Ovary (tissue), 9 donors: ENCODE measurements around the gene LHFPL4. TPM values are rescaled to one million over a fixed set of nuclear protein-coding genes. Genes with fewer than 3 reads are reported as not detected.

ENCODE experiments used
- DNase-seq, 5 donors: peaks; one replicate each; pipeline ENCODE4 v3.0.0-alpha.2; 2019 to 2020
- H3K27ac ChIP-seq, 2 donors: fragments of 200-600 bp; one replicate each; pipeline versions ENCODE4 v1.5.1 to v1.8.0; 2019 to 2022
- H3K27me3 ChIP-seq: fragments of 200-600 bp; one replicate; pipeline ENCODE4 v1.8.0; 2022
- H3K36me3 ChIP-seq: fragments of 200-600 bp; sonication (generic); one replicate; pipeline ENCODE4 v1.5.1; 2019
- H3K4me1 ChIP-seq: one replicate; pipeline ENCODE4 v1.8.1; 2013; ENCODE audit warnings: mild to moderate bottlenecking, moderate library complexity; ENCODE audit not compliant: insufficient read depth
- H3K4me3 ChIP-seq: fragments of 200-600 bp; sonication (generic); one replicate; pipeline ENCODE4 v1.5.1; 2017
- H3K9me3 ChIP-seq, 2 donors: fragments of 200-600 bp in 1 of 2; sonication (generic) in 1 of 2; one replicate each; pipeline versions ENCODE4 v1.5.1 to v1.8.1; 2013 to 2019; ENCODE audit warnings: mild to moderate bottlenecking in 1 of 2, moderate library complexity in 1 of 2
- EP300 ChIP-seq: sonication (generic); formaldehyde crosslinking; IDR thresholded peaks from one replicate; pipeline ENCODE4 v1.6.1; 2017; ENCODE audit warnings: antibody characterized with exemption
- POLR2A ChIP-seq: fragments of 450-650 bp; IDR thresholded peaks from one replicate; pipeline ENCODE4 v1.6.1; 2017; ENCODE audit warnings: antibody characterized with exemption, mild to moderate bottlenecking, moderate library complexity
- WGBS, 3 donors: extraction: QIAGEN DNeasy Blood & Tissue Kit in 1 of 3; methylation state at CpG; one replicate each; pipeline versions ENCODE4 v1.1.5 to v1.1.7; 2013 to 2017; 5-methylcytosine and 5-hydroxymethylcytosine counted together
- intact Hi-C, 4 donors: fragments of 100-400 bp; cut with DNase I; formaldehyde crosslinking; loops; one replicate each; pipeline versions ENCODE4 v1.11.0 to v1.15.1; 2022 to 2023
- polyA plus RNA-seq, 2 donors: library from polyadenylated mRNA; stranded (reverse); fragments of 200-250 nt in 1 of 2; fragments of 350-450 nt in 1 of 2; fragmentation: Illumina TruSeq in 1 of 2; extraction: RNeasy Lipid Tissue Mini Kit (QIAGEN cat#74804) in 1 of 2; gene quantifications; one replicate each; pipeline ENCODE4 v1.2.3, GENCODE V29; 2013 to 2014
- total RNA-seq, 7 donors: library from RNA; depleted of rRNA in 2 of 7; stranded (reverse); fragments of >200 nt in 2 of 7; fragmentation: NEBNext Ultra II Directional in 3 of 7; extraction: Animal tissue kit (Norgen Biotek cat#: 25700) in 3 of 7; gene quantifications; one replicate each; pipeline versions ENCODE4 v1.1.0 to v1.2.4, GENCODE V29; 2016 to 2023
- TF ChIP-seq, protein P1 (sequence below), 3 donors: fragments of 450-650 bp in 2 of 3; fragments of 200-600 bp in 1 of 3; IDR thresholded peaks; one replicate each; pipeline versions ENCODE4 v1.5.1 to v1.8.0; 2016 to 2022; ENCODE audit warnings: antibody characterized with exemption in 3 of 3, mild to moderate bottlenecking in 1 of 3
- donor health status: DM: no; HTN: no; CAD: no; lungs with moderate emphysema.
- donor health status: DM: no; HTN: no; CAD: no.
- donor health status: Bipolar disorder and iron deficiency.
- donor health status: DM: yes; HTN: yes; CAD: no.
- donor health status: DM: no; HTN: no; CAD: no.
- donor health status: DM: yes; HTN: yes; CAD: no.

Gene LHFPL4
- total and polyA plus RNA-seq, 9 donors: 0.05 to 0.51 TPM; not detected in 7

DNA sequence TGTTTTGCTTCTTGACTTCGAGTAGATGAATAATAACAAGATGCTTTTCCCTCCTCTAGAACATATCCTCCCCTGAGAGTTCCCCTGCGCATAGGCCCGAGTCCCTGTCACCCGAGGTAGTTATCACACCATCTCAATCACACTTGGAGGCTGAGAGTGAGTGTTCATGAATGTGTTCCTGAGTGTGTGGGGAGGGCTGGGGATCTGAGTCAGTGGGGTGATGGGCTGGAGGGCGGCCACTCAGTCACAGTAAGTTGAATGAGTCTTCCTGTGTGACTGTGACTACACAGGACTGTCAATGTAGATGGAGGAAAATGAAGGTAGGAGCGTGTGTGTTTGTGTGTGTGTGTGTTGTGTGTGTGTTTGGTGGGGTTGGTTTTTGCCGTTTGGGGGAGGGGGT is 85.2 kb downstream of the LHFPL4 start:
- no peak overlapping the region for H3K27ac ChIP-seq
- no peaks in the 10 kb centered on the region for H3K9me3 ChIP-seq
- H3K4me3 ChIP-seq: no peak overlapping the region
- H3K36me3 ChIP-seq: no peaks in the 10 kb centered on the region
- intact Hi-C loops: no loop called here
- DNase-seq: no peak
- WGBS, 3 donors: 74 to 84% (median 80%) methylated on average over 7 of the region's 7 CpGs
- no peaks in the 10 kb centered on the region for H3K4me1 ChIP-seq
- no peaks in the 10 kb centered on the region for H3K27me3 ChIP-seq
- TF ChIP-seq, protein P1, sequence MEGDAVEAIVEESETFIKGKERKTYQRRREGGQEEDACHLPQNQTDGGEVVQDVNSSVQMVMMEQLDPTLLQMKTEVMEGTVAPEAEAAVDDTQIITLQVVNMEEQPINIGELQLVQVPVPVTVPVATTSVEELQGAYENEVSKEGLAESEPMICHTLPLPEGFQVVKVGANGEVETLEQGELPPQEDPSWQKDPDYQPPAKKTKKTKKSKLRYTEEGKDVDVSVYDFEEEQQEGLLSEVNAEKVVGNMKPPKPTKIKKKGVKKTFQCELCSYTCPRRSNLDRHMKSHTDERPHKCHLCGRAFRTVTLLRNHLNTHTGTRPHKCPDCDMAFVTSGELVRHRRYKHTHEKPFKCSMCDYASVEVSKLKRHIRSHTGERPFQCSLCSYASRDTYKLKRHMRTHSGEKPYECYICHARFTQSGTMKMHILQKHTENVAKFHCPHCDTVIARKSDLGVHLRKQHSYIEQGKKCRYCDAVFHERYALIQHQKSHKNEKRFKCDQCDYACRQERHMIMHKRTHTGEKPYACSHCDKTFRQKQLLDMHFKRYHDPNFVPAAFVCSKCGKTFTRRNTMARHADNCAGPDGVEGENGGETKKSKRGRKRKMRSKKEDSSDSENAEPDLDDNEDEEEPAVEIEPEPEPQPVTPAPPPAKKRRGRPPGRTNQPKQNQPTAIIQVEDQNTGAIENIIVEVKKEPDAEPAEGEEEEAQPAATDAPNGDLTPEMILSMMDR (IDR thresholded peaks at IDR 0.05): no peak
- TF ChIP-seq POLR2A (no peak), EP300 (no peak)

DNA sequence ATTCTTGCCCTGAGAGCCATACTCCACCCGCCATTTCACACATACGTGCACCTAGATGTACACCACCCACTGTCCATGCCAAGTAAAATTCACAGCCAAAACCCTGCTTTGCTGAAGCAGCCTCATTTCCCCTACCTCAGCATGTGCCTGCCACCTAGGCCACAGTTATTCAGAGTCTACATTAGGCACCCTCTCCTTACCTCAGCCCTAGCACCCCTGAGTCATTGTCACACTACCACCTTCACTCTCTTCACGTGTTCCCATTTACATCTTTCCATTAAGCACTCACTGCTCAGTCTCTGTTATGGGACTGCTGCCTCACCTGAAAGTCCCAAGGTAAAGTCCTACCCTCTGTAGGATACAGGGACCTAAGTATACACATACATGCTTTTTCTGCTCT is 86.2 kb downstream of the LHFPL4 start:
- H3K36me3 ChIP-seq: no peaks in the 10 kb centered on the region
- no peak for DNase-seq

GRCh38 chr3:9455596-9456131 is 98.0 kb downstream of the LHFPL4 start:
- no peaks in the 10 kb centered on the region for H3K36me3 ChIP-seq
- intact Hi-C loops: no loop called here
- H3K4me1 ChIP-seq: no peaks in the 10 kb centered on the region
- DNase-seq: no peak
- H3K27me3 ChIP-seq: no peaks in the 10 kb centered on the region
- 98 to 100% (median 98%) methylated on average over 1 of the region's 1 CpG for WGBS, 3 donors
- no peaks in the 10 kb centered on the region for H3K9me3 ChIP-seq
- H3K27ac ChIP-seq: no peak overlapping the region
- TF ChIP-seq EP300 (no peak), POLR2A (no peak)
- TF ChIP-seq, protein P1 (IDR thresholded peaks at IDR 0.05): no peak
- H3K4me3 ChIP-seq: no peak overlapping the region

More for the DNA sequence above, 86.2 kb downstream of the LHFPL4 start:
- TF ChIP-seq EP300 (no peak), POLR2A (no peak)
- TF ChIP-seq, protein P1 (IDR thresholded peaks at IDR 0.05): no peak
- H3K27ac ChIP-seq: no peak overlapping the region
- no peaks in the 10 kb centered on the region for H3K9me3 ChIP-seq
- intact Hi-C loops: no loop called here
- WGBS, 3 donors: 89 to 92% (median 91%) methylated on average over 3 of the region's 3 CpGs
- H3K4me3 ChIP-seq: no peak overlapping the region
- no peaks in the 10 kb centered on the region for H3K27me3 ChIP-seq
- H3K4me1 ChIP-seq: no peaks in the 10 kb centered on the region

DNA sequence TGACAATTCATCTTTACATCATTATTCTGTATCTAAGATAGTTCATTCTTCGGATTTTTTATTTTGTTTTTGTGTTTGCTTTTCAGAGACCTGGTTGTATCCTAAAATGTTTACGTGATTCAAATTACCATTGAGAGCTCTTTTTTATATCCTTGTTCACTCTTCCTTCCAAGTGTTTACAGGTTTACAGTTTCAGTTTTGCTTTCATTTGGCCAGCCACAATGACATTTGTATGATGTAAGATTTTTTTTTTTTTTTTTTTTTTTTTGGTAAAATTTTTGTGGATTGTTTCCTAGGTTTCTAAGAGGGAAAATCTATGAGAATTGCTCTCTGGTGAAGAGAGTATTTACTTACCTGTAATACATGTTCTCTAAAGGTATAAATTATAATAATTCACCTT is 101.2 kb downstream of the LHFPL4 start:
- no peak for TF ChIP-seq POLR2A
- TF ChIP-seq EP300: no peak
- 59 to 73% (median 67%) methylated on average over 2 of the region's 2 CpGs for WGBS, 3 donors
- no peaks in the 10 kb centered on the region for H3K4me1 ChIP-seq
- DNase-seq: no peak
- H3K36me3 ChIP-seq: no peaks in the 10 kb centered on the region
- intact Hi-C loops: no loop called here
- H3K27ac ChIP-seq: no peak overlapping the region
- H3K27me3 ChIP-seq: no peaks in the 10 kb centered on the region
- H3K4me3 ChIP-seq: no peak overlapping the region
- no peaks in the 10 kb centered on the region for H3K9me3 ChIP-seq

DNA sequence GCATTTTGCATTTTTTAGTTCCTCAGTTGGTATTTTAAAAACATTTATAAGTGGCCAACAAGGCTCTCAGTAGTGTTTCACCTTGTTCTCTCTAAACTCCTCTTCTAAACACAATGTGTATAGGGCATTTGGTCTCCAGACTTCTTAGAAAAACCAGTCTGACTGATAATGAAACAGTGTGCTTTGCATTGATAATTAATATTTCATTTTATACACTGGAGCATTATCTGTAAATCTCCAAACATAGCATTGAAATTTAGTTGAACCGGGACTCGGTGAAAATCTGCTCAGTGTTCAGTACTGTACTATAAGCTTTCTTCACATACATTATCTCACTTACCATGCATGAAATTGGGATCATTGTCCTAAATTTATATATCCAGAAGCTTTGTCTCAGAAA is 102.6 kb downstream of the LHFPL4 start:
- no peak overlapping the region for H3K4me3 ChIP-seq
- no peaks in the 10 kb centered on the region for H3K27me3 ChIP-seq
- DNase-seq: no peak
- H3K9me3 ChIP-seq: no peaks in the 10 kb centered on the region
- no peak overlapping the region for H3K27ac ChIP-seq
- intact Hi-C loops: no loop called here
- 93 to 94% (median 94%) methylated on average over 2 of the region's 2 CpGs for WGBS, 3 donors
- no peaks in the 10 kb centered on the region for H3K4me1 ChIP-seq
- no peaks in the 10 kb centered on the region for H3K36me3 ChIP-seq
- TF ChIP-seq, protein P1 (IDR thresholded peaks at IDR 0.05): no peak
- TF ChIP-seq EP300 (no peak), POLR2A (no peak)
